H1 (cell line): ENCODE results near the gene GPC2. TPM values are rescaled to one million over a fixed set of nuclear protein-coding genes. Genes with fewer than 3 reads are reported as not detected.

ENCODE experiments used
- polyA plus RNA-seq, 7 experiments: library from polyadenylated mRNA; depleted of rRNA in 3 of 7; stranded (reverse) in 5 of 7; unstranded in 2 of 7; fragments of >200 nt in 5 of 7; fragments of 200-250 nt in 2 of 7; gene quantifications; 1 replicate in 5 of 7; 2 replicates in 1 of 7; 4 replicates in 1 of 7; pipeline versions ENCODE4 v1.2.1 to v1.2.3, GENCODE V29; 2011 to 2013; ENCODE audit warnings: missing spikeins in 2 of 7, mixed read lengths in 2 of 7
- total RNA-seq: library from RNA; stranded (reverse); fragmentation: NEBNext Ultra II Directional; extraction: Animal tissue kit (Norgen Biotek cat#: 25700); gene quantifications from 2 replicates; pipeline ENCODE4 v1.2.1, GENCODE V29; 2021
- TF ChIP-seq, protein P1 (sequence below): fragments of 300-600 bp; sonication (generic); IDR thresholded peaks from 2 replicates; pipeline ENCODE4 v1.7.1; 2012; ENCODE audit warnings: low read length, moderate library complexity, mild to moderate bottlenecking, inconsistent platforms; ENCODE audit not compliant: insufficient replicate concordance

GPC2 gene
- total and polyA plus RNA-seq, 2 of the 8 experiments (the other 6 are each of a cell fraction or from before 2014, with no cell fraction given) = 25.3 to 44.8 TPM

GRCh38 chr7:100147278-100147677, 29.9 kb downstream of the GPC2 start (continued):
- TF ChIP-seq, protein P1, sequence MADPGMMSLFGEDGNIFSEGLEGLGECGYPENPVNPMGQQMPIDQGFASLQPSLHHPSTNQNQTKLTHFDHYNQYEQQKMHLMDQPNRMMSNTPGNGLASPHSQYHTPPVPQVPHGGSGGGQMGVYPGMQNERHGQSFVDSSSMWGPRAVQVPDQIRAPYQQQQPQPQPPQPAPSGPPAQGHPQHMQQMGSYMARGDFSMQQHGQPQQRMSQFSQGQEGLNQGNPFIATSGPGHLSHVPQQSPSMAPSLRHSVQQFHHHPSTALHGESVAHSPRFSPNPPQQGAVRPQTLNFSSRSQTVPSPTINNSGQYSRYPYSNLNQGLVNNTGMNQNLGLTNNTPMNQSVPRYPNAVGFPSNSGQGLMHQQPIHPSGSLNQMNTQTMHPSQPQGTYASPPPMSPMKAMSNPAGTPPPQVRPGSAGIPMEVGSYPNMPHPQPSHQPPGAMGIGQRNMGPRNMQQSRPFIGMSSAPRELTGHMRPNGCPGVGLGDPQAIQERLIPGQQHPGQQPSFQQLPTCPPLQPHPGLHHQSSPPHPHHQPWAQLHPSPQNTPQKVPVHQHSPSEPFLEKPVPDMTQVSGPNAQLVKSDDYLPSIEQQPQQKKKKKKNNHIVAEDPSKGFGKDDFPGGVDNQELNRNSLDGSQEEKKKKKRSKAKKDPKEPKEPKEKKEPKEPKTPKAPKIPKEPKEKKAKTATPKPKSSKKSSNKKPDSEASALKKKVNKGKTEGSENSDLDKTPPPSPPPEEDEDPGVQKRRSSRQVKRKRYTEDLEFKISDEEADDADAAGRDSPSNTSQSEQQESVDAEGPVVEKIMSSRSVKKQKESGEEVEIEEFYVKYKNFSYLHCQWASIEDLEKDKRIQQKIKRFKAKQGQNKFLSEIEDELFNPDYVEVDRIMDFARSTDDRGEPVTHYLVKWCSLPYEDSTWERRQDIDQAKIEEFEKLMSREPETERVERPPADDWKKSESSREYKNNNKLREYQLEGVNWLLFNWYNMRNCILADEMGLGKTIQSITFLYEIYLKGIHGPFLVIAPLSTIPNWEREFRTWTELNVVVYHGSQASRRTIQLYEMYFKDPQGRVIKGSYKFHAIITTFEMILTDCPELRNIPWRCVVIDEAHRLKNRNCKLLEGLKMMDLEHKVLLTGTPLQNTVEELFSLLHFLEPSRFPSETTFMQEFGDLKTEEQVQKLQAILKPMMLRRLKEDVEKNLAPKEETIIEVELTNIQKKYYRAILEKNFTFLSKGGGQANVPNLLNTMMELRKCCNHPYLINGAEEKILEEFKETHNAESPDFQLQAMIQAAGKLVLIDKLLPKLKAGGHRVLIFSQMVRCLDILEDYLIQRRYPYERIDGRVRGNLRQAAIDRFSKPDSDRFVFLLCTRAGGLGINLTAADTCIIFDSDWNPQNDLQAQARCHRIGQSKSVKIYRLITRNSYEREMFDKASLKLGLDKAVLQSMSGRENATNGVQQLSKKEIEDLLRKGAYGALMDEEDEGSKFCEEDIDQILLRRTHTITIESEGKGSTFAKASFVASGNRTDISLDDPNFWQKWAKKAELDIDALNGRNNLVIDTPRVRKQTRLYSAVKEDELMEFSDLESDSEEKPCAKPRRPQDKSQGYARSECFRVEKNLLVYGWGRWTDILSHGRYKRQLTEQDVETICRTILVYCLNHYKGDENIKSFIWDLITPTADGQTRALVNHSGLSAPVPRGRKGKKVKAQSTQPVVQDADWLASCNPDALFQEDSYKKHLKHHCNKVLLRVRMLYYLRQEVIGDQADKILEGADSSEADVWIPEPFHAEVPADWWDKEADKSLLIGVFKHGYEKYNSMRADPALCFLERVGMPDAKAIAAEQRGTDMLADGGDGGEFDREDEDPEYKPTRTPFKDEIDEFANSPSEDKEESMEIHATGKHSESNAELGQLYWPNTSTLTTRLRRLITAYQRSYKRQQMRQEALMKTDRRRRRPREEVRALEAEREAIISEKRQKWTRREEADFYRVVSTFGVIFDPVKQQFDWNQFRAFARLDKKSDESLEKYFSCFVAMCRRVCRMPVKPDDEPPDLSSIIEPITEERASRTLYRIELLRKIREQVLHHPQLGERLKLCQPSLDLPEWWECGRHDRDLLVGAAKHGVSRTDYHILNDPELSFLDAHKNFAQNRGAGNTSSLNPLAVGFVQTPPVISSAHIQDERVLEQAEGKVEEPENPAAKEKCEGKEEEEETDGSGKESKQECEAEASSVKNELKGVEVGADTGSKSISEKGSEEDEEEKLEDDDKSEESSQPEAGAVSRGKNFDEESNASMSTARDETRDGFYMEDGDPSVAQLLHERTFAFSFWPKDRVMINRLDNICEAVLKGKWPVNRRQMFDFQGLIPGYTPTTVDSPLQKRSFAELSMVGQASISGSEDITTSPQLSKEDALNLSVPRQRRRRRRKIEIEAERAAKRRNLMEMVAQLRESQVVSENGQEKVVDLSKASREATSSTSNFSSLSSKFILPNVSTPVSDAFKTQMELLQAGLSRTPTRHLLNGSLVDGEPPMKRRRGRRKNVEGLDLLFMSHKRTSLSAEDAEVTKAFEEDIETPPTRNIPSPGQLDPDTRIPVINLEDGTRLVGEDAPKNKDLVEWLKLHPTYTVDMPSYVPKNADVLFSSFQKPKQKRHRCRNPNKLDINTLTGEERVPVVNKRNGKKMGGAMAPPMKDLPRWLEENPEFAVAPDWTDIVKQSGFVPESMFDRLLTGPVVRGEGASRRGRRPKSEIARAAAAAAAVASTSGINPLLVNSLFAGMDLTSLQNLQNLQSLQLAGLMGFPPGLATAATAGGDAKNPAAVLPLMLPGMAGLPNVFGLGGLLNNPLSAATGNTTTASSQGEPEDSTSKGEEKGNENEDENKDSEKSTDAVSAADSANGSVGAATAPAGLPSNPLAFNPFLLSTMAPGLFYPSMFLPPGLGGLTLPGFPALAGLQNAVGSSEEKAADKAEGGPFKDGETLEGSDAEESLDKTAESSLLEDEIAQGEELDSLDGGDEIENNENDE = no peak
